NCI-H1417 (cell line): ENCODE measurements around the gene SDK1.
"Not testable (repeated sequence)": the region's sequence is repeated elsewhere in the genome, so short reads cannot be mapped to it uniquely, and the experiment has no call there.

Experiments
- DNase-seq, 3 experiments: peaks; one replicate each; lab custom pipeline; 2025; lab: John Stamatoyannopoulos, UW

SDK1 gene

GRCh38 chr7:3649678-3650440, 348.8 kb downstream of the SDK1 start:
- peak in 1 of 3 experiments; percentile 11 for DNase-seq

DNA sequence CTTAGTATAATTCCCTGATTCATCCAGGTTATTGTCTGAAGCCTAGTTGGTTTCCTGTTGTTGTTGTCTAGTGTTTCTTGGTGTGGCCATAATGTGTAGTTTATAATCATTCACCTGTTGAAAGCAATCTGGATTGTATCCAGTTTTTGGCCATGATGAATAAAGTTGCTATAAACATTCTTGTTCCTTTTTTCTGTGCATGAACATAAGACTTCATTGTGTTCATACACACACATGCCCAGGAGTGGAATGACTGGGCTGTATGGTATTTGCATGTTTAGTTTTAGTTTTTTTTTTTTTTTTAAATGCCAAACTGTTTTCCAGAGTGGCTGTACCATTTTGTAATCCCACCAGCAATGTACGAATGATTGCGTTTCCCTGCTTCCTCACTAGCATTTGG, 349.8 kb downstream of the SDK1 start:
- DNase-seq: no peak

- no peak for DNase-seq
Measured at GRCh38 chr7:3655635-3656034, 354.6 kb downstream of the SDK1 start.

DNA sequence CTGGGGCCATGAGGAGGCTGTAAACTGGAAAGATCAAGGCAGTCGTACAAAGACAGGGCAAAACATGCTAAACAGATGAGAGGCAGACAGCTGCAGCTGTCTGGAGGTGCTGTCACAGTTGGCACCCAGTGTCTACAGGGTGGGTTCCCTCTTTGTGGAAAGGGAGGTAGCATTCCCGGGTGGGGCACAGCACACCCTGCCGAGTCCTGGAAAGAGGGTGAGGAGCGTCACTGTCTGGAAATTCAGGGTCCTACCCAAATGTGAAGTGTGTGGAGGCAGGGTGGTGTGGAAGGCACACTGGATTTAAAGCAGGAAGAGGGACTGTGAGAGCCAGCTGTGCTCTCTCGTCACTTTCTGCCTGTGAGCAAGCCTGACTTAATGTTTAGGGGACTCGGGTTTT, 356.2 kb downstream of the SDK1 start:
- no peak for DNase-seq

- no peak for DNase-seq
Measured at GRCh38 chr7:3668743-3669142, 367.7 kb downstream of the SDK1 start.

- no peak for DNase-seq
Measured at GRCh38 chr7:3670898-3671297, 369.8 kb downstream of the SDK1 start.

DNA sequence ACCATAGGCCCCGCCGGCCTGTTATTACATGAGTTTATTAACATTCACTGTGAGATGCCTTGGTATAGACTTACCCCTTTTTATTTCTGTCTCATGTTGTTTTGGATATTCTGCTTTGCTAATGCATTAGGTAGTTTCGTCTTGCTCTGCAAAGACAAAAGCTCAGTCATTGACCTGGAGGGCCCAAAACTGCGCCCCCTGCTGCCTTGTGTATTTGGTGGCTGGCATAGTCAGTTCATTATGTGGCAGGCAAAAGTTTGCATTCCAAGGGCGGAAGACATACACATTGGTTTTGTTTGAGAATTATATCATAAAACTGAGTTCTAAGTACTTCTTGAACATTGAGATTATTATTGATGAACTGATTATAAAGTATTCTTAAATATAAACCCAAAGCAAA, 372.5 kb downstream of the SDK1 start:
- DNase-seq: peak in 2 of 3 experiments; percentile 11 to 37

GRCh38 chr7:3678314-3678810, 377.3 kb downstream of the SDK1 start:
- no peak for DNase-seq

DNA sequence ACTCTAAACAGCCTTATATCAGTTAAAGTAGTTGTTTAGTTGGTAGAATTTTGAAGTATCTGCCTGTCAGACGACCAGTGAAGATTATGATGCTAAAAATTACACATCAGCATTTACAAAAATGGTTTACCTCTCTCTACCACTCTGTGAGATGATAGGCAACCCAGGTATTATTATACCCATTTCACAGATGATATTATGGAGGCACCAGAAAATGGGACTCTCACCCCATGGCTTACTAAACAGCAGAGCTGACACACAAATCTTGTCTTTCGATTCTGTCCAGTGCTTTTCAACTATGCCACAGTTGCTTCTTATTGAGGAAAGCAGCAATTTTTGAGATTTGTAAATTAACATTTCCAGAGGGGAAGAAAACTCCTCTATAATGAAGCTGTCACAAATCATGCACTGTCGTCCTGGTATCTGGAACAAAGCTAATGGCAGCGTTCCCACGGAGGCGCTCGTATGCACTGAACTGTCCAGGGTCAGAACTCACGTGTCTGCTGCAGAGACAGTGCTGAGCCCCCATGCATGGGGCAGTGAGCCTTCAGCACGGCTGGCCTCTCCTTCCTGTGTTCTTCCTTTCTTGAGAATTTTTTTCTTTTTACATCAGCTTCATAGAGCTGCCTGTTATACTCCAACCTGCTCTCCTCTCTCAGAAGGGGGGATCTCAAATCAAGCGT, 381.1 kb downstream of the SDK1 start:
- no peak for DNase-seq

DNA sequence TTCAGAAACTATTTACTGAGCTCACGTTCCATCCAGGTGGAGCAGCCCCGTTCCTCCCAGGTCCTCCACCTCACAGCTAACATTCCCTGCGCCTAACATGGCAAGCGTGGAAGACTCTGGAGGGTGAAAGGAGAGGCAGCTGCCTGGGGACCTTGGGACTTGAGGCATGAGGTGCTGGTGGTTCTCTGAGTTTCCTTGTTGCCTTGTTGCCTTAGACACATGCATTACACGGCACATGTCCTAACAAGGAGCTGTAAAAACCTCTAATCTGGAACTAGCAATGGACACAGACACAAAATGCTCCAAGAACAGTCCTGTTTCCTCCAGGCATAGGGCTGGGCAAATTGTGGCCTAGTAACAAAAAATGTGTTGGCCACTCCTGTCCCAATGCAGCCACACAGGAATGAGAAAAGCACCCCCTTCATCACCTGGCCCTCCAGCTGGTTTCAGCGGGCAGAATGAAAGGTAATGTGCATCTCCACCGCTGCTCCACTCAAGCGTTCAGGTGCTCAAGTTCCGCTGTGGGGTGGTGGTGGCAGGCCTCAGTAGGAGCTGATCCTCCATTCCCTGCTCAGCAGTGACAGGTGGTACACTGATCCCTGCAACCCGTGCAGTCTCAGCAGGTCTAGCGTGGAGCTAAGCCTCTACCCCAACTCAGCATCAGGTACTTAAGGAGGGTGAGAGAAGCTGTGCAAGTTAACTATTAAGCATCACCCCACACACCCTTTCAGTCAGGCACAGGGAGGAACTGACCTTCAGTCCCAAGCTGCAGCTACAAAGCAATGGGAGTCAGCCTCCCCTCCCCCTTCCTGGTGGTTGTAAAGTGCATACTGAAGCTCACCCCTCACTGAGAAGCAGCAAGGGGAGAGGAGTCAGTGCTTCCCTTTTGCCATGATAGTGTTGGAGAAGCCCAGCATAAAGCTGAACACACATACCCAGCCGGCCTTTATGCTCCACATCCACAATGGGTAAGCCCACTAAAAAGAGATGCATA, 382.8 kb downstream of the SDK1 start:
- DNase-seq: peak in 1 of 3 experiments; percentile 69

- DNase-seq: no peak
Measured at GRCh38 chr7:3688071-3688470, 387.0 kb downstream of the SDK1 start.

DNA sequence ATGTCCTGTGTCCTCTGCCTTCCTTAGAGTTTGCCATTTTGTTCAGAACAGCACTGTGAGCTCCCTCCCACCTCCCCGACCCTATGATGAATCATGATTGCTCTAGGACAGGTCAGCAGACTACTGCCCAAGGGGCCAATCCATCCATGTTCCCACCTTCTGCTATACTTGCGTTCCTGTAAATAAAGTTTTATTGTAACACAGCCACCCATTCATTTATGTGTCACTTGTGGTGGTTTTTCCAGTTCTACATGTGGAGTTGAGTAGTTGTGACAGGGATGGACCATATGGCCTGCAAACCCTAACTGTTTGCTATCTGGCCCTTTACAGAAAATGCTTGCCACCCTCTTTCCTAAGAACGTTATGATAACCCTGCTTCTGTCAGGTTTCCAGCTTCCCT, 387.8 kb downstream of the SDK1 start:
- DNase-seq: no peak

DNA sequence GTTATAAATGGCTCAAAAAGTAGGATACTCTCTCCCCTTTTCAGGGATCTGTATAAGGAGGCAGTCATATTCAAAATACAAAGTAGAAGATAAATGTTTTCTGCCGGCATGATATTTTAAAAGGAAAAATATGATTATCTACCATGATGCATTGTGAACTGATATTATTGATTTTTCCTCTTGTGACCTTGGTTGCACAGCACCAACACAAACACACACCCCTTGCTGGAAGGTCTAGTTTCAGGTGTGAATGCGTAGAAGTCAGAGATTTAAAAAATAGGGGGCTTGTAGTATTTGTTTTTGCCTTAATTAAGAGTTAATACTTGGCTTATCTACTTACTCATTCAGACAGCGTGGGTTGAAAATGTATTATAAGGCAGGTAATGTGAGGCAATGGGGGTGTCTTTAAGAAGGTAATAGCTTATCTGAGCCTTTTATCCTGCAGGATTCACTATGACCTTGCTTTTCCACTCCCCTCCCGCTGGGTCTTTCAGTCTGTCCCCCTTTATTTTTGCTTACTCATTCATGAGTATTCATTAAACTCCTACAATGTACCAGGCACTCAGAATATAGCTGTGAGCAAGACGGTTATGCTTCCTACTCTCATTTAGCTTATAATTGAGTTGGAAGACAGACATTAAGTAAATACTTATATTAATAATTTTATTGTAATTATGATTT, 390.6 kb downstream of the SDK1 start:
- peak in 2 of 3 experiments; percentile 55 to 85 for DNase-seq

- peak in 2 of 3 experiments; percentile 19 to 57 for DNase-seq
Measured at GRCh38 chr7:3695602-3696001, 394.6 kb downstream of the SDK1 start.

DNA sequence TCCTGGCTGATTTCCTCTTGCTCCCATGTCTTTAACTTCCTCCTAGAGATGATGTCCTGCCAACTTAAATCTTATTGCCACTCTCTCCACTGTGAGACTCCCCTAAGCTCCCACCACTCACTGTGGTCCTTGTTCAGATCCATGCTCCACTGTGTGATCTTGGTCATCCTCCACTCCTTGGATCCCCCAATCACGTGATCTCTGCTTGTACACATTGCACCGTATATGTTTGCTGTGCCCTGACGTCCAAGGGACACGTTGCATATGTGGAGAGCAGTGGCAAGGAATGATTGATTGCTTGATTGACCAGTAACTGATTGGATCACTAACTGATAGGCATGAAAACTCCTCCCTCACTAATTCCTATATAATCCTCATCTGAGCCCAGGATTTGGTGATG, 395.1 kb downstream of the SDK1 start:
- DNase-seq: no peak

GRCh38 chr7:3697472-3697871, 396.4 kb downstream of the SDK1 start:
- DNase-seq: no peak

- no peak for DNase-seq
Measured at GRCh38 chr7:3705258-3705657, 404.2 kb downstream of the SDK1 start.

- not testable (repeated sequence) for DNase-seq
Measured at GRCh38 chr7:3706091-3706490, 405.0 kb downstream of the SDK1 start.

DNA sequence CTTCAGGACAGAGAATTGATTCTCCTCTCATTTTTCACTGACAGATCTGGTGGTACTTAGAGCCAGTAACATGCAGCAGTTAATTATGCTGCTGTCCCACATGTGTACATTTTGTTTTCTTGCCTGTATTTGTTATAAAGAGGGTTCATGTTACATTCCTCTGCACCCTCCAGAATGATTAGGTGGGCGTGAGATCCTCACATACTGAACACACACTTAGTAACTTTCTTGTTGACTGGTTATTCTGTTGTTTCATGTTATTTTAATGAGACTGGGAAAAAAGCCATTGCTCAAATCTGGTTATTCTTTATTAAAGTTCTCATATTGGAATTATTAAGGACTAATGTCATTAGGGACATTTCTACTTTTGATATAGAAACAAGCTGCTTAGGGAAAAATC, 409.1 kb downstream of the SDK1 start:
- no peak for DNase-seq

DNA sequence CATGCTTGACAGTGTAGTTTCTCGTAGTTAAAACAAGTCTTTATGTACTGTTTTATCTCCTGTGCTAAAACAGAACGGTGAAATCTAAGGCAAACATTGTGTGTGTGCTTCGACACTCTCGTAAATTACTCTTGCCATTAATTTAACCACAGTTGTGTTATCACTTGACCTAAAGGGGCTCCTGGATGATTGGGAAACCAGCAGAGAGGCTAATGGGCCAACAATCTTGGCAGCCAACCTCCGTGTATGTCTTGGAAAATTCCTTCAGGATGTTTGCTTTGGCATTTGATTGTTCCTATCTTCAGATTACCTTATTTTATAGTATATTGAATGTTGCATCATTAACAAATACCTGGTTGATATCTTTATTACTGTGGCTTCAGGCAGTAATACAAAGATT, 409.5 kb downstream of the SDK1 start:
- DNase-seq: peak in 1 of 3 experiments; percentile 16

DNA sequence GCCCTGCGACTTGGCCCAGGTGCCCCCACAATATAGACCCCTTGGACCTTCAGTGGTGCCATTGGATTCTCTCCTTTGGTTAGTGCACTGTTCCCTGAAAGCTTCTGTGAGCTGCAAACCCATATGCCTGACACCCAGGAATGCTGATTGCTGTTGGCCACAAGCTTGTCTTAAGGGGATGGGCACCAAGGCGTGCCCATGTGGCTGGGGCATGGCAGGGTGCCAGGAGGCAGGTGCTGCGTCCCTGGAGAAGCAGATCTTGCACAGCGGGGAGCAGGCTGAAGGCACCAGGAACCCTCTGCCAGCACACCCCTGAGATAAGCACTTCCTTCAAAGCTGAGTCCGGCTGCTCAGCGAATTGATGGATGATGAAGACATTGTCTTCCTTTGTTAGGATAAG, 411.8 kb downstream of the SDK1 start:
- DNase-seq: peak; percentile 11 to 56 (median 13)

GRCh38 chr7:3721422-3721821, 420.4 kb downstream of the SDK1 start:
- DNase-seq: no peak
